K562 (cell line): ENCODE measurements around the gene RPS19. TPM values are rescaled to one million over a fixed set of nuclear protein-coding genes. Genes with fewer than 3 reads are reported as not detected.

Source experiments
- ATAC-seq: fragments of 200-7000 bp; cut with Tn5 transposase; 3 replicates; pipeline ENCODE4 v1.9.1; 2020; ENCODE audit warnings: moderate library complexity
- BruUV-seq: library from RNA; stranded (reverse); fragments of 400-500 nt; replicated peaks from 2 replicates; lab custom pipeline; 2021; lab: Mats Ljungman, UMichigan
- CTCF ChIA-PET: fragments of 300-600 bp; formaldehyde crosslinking; extraction: SDS; loops from one replicate; lab custom pipeline; 2021; ENCODE audit warnings: low intra/inter-chr PET ratio; lab: Yijun Ruan, JAX
- POLR2A ChIA-PET: fragments of 300-600, 350-650 bp; sonication (Branson Sonifier 250); formaldehyde crosslinking; extraction: SDS; loops from one replicate; lab custom pipeline; 2021; ENCODE audit warnings: antibody characterized with exemption, inconsistent platforms; lab: Yijun Ruan, JAX
- DNase-seq, 4 experiments: peaks; one replicate each; pipeline versions ENCODE4 v3.0.0 to v3.0.0-alpha.2; 2011 to 2018; ENCODE audit warnings: low spot score in 3 of 4, mixed read lengths in 3 of 4; ENCODE audit errors: extremely low read depth in 1 of 4
- FAIRE-seq: peaks from 2 replicates; lab custom pipeline; 2011; peaks lifted over from hg19 to GRCh38; lab: Jason Lieb, UNC
- H2AFZ ChIP-seq: 2 replicates; pipeline ENCODE4 v1.6.0; 2011; ENCODE audit warnings: low read depth, low read length, control low read depth, inconsistent platforms
- H3K27ac ChIP-seq: fragments of 200-600 bp; 3 replicates; pipeline ENCODE4 v1.8.0; 2011; ENCODE audit warnings: low read depth, mild to moderate bottlenecking, control low read depth, inconsistent platforms, low read length, moderate library complexity, mixed read lengths; ENCODE audit errors: extremely low read depth
- H3K27me3 ChIP-seq, 2 experiments: fragments of 300-600 bp in 1 of 2; 2 replicates in 1 of 2; 3 replicates in 1 of 2; pipeline versions ENCODE4 v1.6.0 to v1.8.0; 2011; ENCODE audit warnings: inconsistent platforms in 2 of 2, low read length in 2 of 2, mild to moderate bottlenecking in 1 of 2, mixed read lengths in 1 of 2, moderate library complexity in 1 of 2; ENCODE audit not compliant: control insufficient read depth in 2 of 2, insufficient read depth in 2 of 2
- H3K36me3 ChIP-seq: fragments of 300-600 bp; 3 replicates; pipeline ENCODE4 v1.8.0; 2011; ENCODE audit warnings: mild to moderate bottlenecking, low read length, inconsistent platforms; ENCODE audit not compliant: control insufficient read depth, insufficient read depth
- H3K4me1 ChIP-seq, 2 experiments: fragments of 200-600 bp in 1 of 2; replicated peaks in 1 of 2; 2 replicates in 1 of 2; 3 replicates in 1 of 2; pipeline versions ENCODE4 v1.5.1 to v1.8.0; 2011; ENCODE audit warnings: inconsistent platforms in 2 of 2, low read length in 2 of 2, mild to moderate bottlenecking in 1 of 2, mixed read lengths in 1 of 2, moderate library complexity in 1 of 2; ENCODE audit not compliant: control insufficient read depth in 2 of 2, insufficient read depth in 2 of 2
- H3K4me2 ChIP-seq: 2 replicates; pipeline ENCODE4 v1.6.1; 2011; ENCODE audit warnings: low read length, control low read depth, inconsistent platforms, mixed read lengths; ENCODE audit not compliant: insufficient read depth
- H3K4me3 ChIP-seq: fragments of 200-600 bp; sonication (generic), shearing (Covaris generic); 2 replicates; pipeline ENCODE4 v1.5.1; 2016; ENCODE audit warnings: control low read depth, inconsistent platforms
- H3K79me2 ChIP-seq: fragments of 200-600 bp; 3 replicates; pipeline ENCODE4 v1.8.0; 2011; ENCODE audit warnings: low read length, inconsistent platforms; ENCODE audit not compliant: control insufficient read depth, insufficient read depth
- H3K9ac ChIP-seq, 2 experiments: 2 replicates each; pipeline versions ENCODE4 v1.6.0 to v1.6.1; 2011; ENCODE audit warnings: low read depth in 2 of 2, low read length in 2 of 2, control low read depth in 1 of 2, inconsistent platforms in 1 of 2, mild to moderate bottlenecking in 1 of 2, mixed read lengths in 1 of 2; ENCODE audit not compliant: insufficient read depth in 1 of 2
- H3K9me1 ChIP-seq: one replicate; pipeline ENCODE4 v1.6.0; 2011; ENCODE audit warnings: inconsistent platforms, mild to moderate bottlenecking, low read length, moderate library complexity; ENCODE audit not compliant: control insufficient read depth, insufficient read depth
- H3K9me3 ChIP-seq: replicated peaks from 2 replicates; pipeline ENCODE4 v1.5.1; 2011; ENCODE audit warnings: low read depth, low read length, inconsistent platforms; ENCODE audit not compliant: control insufficient read depth, insufficient read depth
- H4K20me1 ChIP-seq: replicated peaks from 2 replicates; pipeline ENCODE4 v1.6.1; 2011; ENCODE audit warnings: low read length, inconsistent platforms, mixed read lengths; ENCODE audit not compliant: control insufficient read depth, insufficient read depth
- BCOR ChIP-seq: fragments of 450-650 bp; IDR thresholded peaks from 2 replicates; pipeline ENCODE4 v1.6.1; 2016
- NELFE ChIP-seq: IDR thresholded peaks from 2 replicates; pipeline ENCODE4 v1.6.1; 2011; ENCODE audit warnings: mild to moderate bottlenecking; ENCODE audit not compliant: insufficient read depth, insufficient read length
- POLR2B ChIP-seq: fragments of 450-650 bp; IDR thresholded peaks from 2 replicates; pipeline ENCODE4 v1.6.1; 2018; ENCODE audit warnings: low read depth; ENCODE audit not compliant: partially characterized antibody
- PTBP1 ChIP-seq: fragments of 200-400 bp; formaldehyde crosslinking; IDR thresholded peaks from 2 replicates; pipeline ENCODE4 v1.6.1; 2017; ENCODE audit warnings: low read depth, low read length
- ZNF174 ChIP-seq: fragments of 250-450 bp; sonication (Bioruptor Pico); IDR thresholded peaks from 2 replicates; pipeline ENCODE4 v1.4.0; 2020; ENCODE audit warnings: mild to moderate bottlenecking
- WGBS: fragments of 100-300 bp; shearing (Covaris generic); methylation state at CpG from one replicate; pipeline ENCODE4 v1.1.6; 2016; ENCODE audit warnings: low coverage, mixed read lengths; ENCODE audit not compliant: insufficient coverage; ENCODE audit errors: missing lambda C conversion rate; 5-methylcytosine and 5-hydroxymethylcytosine counted together
- in situ Hi-C: fragments of 300-500 bp; cut with MboI; formaldehyde crosslinking; loops from 4 replicates; pipeline ENCODE4 v1.15.0; 2018; ENCODE audit warnings: inconsistent platforms, mixed read lengths
- intact Hi-C: fragments of 100-400 bp; cut with micrococcal nuclease; formaldehyde crosslinking; loops from 2 replicates; pipeline ENCODE4 v1.14.2; 2022
- polyA plus RNA-seq, 8 experiments: library from polyadenylated mRNA; depleted of rRNA in 4 of 8; stranded (reverse) in 5 of 8; unstranded in 3 of 8; fragments of >200 nt; fragmentation: Nextera tagmentation in 2 of 8; fragmentation: Illumina TruSeq in 1 of 8; extraction: Ambion mirVana in 2 of 8; extraction: Trizol in 1 of 8; gene quantifications; 2 replicates each; pipeline versions ENCODE4 v1.2.1 to v1.2.3, GENCODE V29; 2011 to 2014; ENCODE audit warnings: inconsistent platforms in 1 of 8, missing spikeins in 1 of 8
- total RNA-seq, 7 experiments: library from RNA; depleted of rRNA in 6 of 7; stranded (reverse); fragments of >200 nt in 6 of 7; fragmentation: Illumina TruSeq in 2 of 7; extraction: Trizol in 2 of 7; gene quantifications; 2 replicates each; pipeline versions ENCODE4 v1.2.1 to v1.2.3, GENCODE V29; 2011 to 2021; ENCODE audit warnings: low replicate concordance in 1 of 7
- TF ChIP-seq, protein P1 (sequence below): fragments of 250-450 bp; sonication (Bioruptor Pico); IDR thresholded peaks from 2 replicates; pipeline ENCODE4 v1.4.0; 2020; ENCODE audit warnings: mild to moderate bottlenecking, moderate library complexity
- TF ChIP-seq, protein P2 (sequence below): IDR thresholded peaks from 3 replicates; pipeline ENCODE4 v1.6.1; 2011; ENCODE audit warnings: borderline replicate concordance, mild to moderate bottlenecking; ENCODE audit not compliant: insufficient read length, insufficient read depth
- TF ChIP-seq, protein P3 (sequence below): sonication (generic); formaldehyde crosslinking; IDR thresholded peaks from 2 replicates; pipeline ENCODE4 v1.9.0; 2022; ENCODE audit warnings: mild to moderate bottlenecking, missing genetic modification reagents

The RPS19 gene
- total and polyA plus RNA-seq, 9 of the 15 experiments (the other 6 are each of a cell fraction or from before 2014, with no cell fraction given) = 1,964 to 3,408 (median 2,747) TPM

DNA sequence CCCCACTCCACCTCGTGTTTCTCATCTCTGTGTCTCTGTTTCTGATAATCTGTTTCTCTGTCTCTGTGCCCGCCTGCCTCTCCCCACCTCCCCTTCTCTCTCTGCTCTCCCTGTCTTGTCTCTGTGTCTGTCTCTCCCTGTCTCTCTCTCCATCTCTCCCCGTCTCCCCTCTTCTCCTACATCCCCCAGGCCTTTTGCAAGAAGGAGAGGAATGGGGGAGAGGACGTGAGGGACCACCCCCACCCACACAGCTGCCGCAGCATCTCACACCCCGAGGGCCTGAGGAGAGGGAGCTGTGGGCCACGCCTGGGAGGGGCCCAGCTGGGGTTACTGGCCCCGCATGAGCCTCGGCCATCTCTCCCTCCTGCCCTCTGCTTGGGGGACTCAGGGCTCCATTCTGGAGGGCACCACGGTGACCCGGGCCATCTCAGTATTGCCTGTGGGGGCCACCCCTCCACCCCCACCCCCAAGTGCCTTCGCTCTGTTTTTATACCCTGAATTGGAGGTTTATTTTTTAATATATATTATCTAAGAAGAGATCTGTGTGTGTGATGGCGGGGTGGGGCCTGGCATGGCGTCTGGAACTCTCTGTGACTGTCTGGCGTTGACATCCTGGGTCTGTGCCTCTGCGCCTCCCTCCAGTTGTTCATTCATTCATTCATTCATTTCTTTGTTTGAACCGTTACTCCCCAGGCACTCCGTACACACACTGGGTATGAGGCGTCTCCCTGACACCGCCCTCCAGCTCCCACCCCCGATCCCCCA is 47.0 kb downstream of the RPS19 start:
- H3K27me3 ChIP-seq = peaks cover 6 to 20% of the 10 kb centered on the region in 2 experiments
- peaks cover 49% of the 10 kb centered on the region; the same call in 2 of the 3 replicates for H3K36me3 ChIP-seq
- no peaks in the 10 kb centered on the region for H3K79me2 ChIP-seq
- no peak overlapping the region for H3K4me3 ChIP-seq
- intact Hi-C loops (no loop called here), in situ Hi-C loops (no loop called here)
- no TSS peak for BruUV-seq
- ChIA-PET CTCF (no interaction called here), POLR2A (interaction anchor here (2.6 kb wide), 1 partner anchor 21 kb away, joined by 9 read pairs; no protein-coding TSS in a partner anchor)
- DNase-seq (no peak), FAIRE-seq (no peak), ATAC-seq (no peak)
- H3K9me3 ChIP-seq = no peaks in the 10 kb centered on the region
- H4K20me1 ChIP-seq = peaks cover 17% of the 10 kb centered on the region; the same call in 1 of the 2 replicates
- H2AFZ ChIP-seq = no peak overlapping the region
- 71% methylated on average over 15 of the region's 21 CpGs for WGBS
- peaks cover 0 to 22% of the 10 kb centered on the region in 2 experiments; a peak in 2 of 5 replicates for H3K4me1 ChIP-seq
- H3K4me2 ChIP-seq = no peak overlapping the region
- no peak overlapping the region for H3K27ac ChIP-seq
- H3K9me1 ChIP-seq = peaks cover 4% of the 10 kb centered on the region
- peak; percentile 15 for TF ChIP-seq POLR2B
- no peak for TF ChIP-seq BCOR
- TF ChIP-seq PTBP1 = peak; percentile 68; the same call in 1 of the 2 replicates
- TF ChIP-seq, protein P1, sequence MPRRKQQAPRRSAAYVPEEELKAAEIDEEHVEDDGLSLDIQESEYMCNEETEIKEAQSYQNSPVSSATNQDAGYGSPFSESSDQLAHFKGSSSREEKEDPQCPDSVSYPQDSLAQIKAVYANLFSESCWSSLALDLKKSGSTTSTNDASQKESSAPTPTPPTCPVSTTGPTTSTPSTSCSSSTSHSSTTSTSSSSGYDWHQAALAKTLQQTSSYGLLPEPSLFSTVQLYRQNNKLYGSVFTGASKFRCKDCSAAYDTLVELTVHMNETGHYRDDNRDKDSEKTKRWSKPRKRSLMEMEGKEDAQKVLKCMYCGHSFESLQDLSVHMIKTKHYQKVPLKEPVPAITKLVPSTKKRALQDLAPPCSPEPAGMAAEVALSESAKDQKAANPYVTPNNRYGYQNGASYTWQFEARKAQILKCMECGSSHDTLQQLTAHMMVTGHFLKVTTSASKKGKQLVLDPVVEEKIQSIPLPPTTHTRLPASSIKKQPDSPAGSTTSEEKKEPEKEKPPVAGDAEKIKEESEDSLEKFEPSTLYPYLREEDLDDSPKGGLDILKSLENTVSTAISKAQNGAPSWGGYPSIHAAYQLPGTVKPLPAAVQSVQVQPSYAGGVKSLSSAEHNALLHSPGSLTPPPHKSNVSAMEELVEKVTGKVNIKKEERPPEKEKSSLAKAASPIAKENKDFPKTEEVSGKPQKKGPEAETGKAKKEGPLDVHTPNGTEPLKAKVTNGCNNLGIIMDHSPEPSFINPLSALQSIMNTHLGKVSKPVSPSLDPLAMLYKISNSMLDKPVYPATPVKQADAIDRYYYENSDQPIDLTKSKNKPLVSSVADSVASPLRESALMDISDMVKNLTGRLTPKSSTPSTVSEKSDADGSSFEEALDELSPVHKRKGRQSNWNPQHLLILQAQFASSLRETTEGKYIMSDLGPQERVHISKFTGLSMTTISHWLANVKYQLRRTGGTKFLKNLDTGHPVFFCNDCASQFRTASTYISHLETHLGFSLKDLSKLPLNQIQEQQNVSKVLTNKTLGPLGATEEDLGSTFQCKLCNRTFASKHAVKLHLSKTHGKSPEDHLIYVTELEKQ (CRISPR knock-in tag) = no peak
- no peak for TF ChIP-seq NELFE
- TF ChIP-seq, protein P2, sequence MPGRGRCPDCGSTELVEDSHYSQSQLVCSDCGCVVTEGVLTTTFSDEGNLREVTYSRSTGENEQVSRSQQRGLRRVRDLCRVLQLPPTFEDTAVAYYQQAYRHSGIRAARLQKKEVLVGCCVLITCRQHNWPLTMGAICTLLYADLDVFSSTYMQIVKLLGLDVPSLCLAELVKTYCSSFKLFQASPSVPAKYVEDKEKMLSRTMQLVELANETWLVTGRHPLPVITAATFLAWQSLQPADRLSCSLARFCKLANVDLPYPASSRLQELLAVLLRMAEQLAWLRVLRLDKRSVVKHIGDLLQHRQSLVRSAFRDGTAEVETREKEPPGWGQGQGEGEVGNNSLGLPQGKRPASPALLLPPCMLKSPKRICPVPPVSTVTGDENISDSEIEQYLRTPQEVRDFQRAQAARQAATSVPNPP = no peak
- TF ChIP-seq, protein P3, sequence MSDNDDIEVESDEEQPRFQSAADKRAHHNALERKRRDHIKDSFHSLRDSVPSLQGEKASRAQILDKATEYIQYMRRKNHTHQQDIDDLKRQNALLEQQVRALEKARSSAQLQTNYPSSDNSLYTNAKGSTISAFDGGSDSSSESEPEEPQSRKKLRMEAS (CRISPR knock-in tag) = 0 out of 2 replicates have a peak, but pooled peaks have one; percentile 14
- TF ChIP-seq ZNF174 (CRISPR knock-in tag) = no peak
- H3K9ac ChIP-seq = 0 out of 4 replicates have a peak overlapping the region, but pooled peaks of 1 of the 2 experiments have one; percentile 35
